CD4-positive, alpha-beta T cell treated with Interleukin-6 at 100 ng/mL for 8 hours (primary cell): ENCODE measurements around the gene RPP14.
A peak's percentile ranks its signal among the peaks of the same experiment; 100 is the strongest.
"Not testable (repeated sequence)": the region's sequence is repeated elsewhere in the genome, so short reads cannot be mapped to it uniquely, and the experiment has no call there.

Source experiments
- DNase-seq: peaks from one replicate; pipeline ENCODE4 v3.0.0-alpha.2; 2020; ENCODE audit warnings: mixed read lengths, low spot score

RPP14 gene

DNA sequence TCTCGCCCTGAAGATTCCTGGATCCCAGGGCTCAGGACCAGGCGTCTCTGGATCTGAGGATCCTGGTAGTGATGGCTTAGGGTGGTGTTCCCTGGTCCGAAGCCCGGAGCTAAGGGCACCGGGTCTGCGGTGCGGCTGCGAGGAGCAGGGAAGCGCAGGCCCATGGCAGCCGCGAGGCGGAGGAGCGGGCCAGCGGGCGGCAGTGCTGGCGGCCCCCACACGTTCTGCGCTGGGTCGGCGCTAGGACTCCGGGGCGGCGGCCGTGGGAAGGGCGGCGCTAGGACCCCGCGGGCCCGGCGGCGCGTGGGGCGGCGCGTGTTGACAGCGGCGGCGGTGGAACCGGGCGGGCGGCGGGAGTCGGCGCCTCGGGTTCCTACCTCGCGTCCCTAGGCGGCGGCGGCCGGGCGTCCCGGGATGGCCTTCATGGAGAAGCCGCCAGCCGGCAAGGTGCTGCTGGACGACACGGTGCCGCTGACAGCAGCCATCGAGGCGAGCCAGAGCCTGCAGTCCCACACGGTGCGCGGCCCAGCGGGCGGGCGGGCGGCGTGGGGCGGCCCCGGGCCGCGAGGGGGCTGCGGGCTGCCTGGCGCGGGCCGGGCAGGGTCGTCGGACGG is 26.6 kb downstream of the RPP14 start, which contains the start of gene PXK:
PXK (plus strand) TSS at position 318 of the 614 bp plus-strand sequence; CDS start at position 415, 97 bp downstream.
- DNase-seq = peak; percentile 66

DNA sequence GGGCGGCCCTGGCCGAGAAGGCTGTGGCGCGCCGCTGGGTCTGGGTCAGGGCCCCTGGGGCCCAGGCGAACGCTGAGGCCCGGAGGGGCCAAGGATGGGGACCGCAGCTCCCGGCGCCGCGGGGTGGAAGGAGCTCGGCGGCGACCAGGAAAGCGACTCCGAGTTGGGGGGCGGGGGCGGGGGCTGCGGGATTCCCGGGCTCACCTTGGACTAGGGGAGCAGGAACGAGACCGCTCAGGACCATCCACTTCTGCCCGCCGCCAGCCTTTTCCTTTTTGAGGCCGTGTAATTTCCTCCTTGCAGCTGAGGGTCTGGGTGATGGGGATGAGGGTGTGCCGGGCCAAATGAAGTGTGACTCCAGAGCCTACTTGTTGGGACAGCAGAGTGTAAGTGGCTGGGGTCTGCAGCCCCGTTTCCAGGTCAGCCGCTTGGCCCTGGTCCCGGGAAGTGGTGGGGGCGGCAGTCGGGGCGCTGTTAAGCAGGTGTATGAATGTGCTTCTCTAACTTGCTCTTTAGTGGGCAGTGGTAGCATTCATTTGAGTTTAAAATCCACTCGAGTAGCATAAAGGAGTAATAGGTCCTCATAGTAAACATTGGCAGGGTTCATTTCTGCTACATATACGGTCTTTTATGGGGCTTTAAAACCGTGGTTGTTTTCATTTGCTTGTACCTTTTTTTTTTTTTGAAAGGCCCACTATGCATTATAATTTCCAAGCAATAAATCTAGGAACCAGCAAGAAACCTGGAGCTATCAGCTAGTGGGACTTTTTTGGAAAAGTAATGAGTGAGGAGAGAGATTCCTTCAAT is 27.4 kb downstream of the RPP14 start:
- peak; percentile 11 for DNase-seq

DNA sequence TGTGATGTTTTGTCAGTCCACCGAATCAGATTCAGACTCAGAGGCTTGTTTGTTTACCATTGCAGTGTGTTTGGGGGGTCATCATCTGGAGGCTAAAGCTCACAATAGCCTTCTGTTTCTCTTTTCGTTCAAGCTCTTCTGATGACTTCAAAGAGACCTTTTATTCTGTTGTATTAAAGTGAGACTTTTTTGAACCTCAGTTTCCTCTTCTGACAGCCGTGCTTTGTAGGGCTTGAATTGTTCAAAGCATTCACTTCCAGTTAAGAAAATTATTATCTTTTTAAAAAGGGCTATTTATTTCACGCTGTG is 27.9 kb downstream of the RPP14 start:
- DNase-seq = no peak

DNA sequence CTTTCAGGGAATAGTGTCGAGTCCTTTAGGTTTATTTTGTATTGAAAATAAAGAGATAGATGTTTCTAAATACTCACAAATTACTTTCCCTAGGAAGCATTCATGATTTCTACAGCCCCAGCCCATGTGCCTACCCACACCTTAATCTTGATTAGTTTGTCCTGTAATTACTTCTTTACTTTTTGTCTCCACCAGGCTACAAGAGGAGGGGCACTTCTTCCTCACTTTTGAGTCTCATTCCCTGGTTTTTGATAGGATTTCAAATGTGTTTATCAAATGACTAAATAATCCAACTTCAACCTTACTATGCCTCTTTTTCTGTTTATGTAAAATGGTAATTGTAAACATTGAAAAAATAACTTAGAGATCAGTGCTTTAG is 28.4 kb downstream of the RPP14 start:
- no peak for DNase-seq

DNA sequence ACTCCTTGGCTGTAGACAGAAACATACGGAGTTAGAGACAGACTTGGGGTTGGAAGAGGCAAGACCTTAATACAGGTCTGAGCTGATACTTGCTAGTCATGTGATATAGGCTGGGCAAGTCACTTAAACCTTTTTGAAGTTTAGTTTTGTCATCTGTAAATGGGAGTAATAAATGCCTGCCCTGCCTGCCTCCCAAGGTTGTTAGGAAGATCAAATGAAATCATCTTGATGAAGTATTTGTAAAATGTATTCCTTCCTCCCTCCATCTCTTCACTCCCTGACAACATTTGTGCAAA is 29.6 kb downstream of the RPP14 start:
- DNase-seq = no peak

DNA sequence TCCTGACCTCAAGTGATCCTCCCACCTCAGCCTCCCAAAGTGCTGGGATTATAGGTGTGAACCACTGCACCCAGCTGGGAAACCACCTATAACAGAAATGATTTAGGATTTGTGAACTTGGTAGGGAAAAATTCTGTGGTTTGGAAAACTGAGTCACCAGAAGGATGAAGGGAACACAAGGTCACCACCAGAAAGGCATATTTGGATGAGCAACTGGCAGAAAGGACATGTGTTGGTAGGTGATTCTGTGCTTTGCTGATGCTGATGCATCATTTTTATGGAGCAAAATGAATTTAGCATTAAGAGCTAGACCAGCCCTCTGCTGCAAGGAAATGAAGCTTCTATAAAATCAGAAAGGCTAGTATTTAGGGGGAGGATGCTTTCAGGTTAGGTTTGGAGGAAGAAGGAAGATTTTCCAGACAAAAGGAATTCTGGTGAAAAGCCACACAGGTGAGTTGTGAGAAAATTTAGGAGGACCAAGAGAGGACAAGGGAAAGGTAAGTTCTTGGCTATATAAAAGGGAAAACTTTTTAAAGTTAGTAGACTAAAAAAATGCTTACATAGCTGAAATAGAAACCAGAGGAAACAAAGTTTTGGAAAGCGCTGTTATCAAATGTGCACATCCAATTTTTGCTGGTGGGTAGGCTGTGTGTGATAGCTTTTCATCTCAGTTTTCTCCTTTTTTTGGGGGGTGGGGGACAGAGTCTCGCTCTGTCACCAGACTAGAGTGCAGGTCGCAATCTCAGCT is 30.3 kb downstream of the RPP14 start:
- no peak for DNase-seq

DNA sequence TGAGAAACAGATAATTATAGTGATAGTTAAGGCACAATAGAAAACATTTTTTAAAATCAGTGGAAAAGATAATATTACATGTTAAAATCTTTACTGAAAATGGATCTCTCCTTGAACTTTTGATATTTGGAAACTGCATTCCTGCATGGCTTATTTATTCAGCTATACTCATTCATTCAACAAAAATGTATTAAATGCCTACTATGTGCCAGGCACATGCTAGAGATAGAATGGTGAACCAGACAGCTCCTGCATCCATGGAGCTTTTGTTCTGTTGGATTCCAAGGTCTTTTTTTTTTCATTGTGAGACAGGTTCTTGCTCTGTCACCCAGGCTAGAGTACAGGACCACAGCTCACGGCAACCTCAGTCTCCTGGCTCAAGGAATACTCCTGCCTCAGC is 31.1 kb downstream of the RPP14 start:
- no peak for DNase-seq

DNA sequence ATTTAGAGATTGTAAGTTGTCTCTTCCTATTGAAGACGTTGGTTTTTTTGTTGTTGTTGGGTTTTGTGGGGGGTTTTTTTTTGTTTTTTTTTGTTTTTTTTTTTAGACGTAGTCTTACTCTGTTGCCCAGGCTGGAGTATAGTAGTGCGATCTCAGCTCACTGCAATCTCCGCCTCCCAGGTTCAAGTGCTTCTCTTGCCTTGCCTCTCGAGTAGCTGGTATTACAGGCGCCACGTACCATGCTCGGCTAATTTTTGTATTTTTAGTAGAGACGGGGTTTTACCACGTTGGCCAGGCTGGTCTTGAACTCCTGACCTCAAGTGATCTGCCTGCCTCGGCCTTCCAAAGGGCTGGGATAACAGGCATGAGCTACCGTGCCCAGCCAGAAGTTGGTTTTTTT is 33.1 kb downstream of the RPP14 start:
- not testable (repeated sequence) for DNase-seq

DNA sequence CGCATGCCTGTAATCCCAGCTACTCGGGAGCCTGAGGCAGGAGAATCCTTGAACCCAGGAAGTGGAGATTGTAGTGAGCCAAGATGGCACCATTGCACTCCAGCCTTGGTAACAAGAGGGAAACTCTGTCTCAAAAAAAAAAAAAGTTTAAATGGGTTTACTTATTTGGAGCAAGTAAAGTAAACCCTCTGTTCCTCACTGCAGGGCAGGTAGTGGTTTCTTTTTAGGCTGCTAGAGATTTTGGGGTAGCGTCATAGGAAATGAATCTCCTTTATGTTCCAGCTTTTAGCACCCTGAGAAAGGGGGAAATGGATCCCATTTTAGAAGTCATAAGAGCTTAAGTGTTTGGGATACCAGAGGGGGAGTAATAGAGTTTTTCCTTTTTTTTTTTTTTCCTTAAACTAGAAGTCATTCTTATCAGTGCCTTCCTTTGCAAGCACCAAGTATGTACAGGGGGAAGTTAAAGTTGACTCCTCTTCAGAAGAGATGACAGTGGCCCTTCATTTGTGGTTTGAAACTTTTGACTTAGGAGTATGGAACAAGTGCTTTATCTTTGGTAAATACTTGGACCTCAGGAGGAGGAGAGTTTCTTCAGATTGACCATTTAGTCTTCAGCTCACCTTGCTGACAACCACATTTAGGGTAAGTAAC is 34.7 kb downstream of the RPP14 start:
- no peak for DNase-seq

DNA sequence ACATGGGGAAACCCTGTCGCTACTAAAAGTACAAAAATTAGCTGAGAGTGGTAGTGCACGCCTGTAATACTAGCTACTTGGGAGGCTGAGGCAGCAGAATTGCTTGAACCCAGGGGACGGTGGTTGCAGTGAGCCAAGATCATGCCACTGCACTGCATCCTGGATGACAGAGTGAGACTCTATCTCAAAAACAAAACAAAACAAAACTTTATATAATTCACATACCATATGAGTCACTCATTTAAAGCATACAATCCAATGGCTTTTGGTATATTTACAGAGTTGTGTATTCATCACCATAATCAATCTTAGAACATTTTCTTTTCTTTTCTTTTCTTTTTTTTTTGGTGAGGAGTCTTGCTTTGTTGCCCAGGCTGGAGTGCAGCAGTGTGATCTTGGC is 35.3 kb downstream of the RPP14 start:
- no peak for DNase-seq

DNA sequence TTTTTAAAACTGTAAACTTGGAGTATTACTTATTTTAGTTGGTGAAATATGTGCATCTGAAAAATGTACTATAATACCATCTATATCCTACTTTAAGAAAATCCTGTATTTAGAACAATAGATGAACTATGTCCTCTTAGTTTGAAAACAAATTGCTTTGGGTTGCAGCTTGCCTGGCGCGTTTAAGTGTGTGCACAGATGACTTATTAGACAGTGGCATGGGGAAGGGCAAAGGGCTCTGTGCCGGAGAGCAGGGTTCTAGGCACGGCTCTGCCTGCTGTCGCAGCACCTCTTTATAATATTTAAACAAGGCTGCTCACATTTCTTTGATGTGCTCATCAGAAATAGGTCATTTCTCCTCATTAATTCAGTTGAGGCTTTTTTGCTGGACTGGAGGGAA is 36.6 kb downstream of the RPP14 start:
- no peak for DNase-seq

DNA sequence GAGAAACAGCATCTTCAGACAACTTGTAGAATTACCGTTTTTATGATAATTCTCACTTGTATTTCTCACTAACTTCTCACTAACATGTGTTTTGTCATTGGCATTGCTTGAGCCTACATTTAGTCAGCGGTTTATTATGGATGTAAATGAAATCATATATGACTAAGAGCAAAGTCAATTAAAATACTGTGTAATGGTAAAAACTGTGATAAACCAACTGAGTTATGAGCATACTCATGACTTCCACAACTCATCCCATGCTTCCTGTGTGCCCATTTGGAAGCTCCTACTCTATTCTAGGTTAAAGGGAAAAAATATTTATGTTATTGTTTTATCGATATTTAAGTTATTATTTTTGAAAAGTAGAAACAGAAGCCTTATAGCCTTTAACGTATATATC is 39.4 kb downstream of the RPP14 start:
- no peak for DNase-seq

DNA sequence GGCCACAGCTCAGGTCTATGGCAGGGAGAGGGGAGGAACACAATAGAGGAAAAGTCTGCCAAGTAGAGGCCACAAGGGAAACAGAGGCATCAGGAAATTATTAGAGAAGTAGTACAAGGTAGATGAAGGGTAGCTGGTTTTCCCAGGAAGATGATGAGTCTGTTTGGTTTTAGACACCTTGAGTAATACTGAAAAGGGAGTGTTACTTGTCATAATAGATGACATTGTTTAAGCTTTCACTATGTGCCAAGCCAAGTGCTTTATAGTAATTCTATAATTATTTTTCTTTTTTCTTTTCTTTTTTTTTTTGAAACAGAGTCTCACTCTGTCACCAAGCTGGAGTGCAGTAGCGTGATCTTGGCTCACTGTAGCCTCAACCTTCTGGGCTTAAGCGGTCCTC is 40.3 kb downstream of the RPP14 start:
- no peak for DNase-seq

DNA sequence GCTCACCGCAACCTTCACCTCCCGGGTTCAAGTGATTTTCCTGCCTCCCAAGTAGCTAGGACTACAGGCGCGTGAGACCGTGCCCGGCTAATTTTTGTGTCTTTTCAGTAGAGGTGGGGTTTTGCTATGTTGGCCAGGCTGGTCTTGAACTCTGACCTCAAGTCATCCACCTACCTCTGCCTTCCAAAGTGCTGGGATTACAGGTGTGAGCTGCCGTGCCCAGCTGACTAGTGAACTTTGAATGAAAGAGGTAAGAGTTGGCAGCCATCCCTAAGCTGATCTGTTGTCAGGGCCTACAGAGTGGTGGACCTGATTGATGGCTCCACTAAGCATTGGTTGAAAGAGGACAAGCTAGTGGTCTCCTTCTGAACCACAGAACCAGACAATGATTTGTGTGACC is 41.9 kb downstream of the RPP14 start:
- DNase-seq = no peak

DNA sequence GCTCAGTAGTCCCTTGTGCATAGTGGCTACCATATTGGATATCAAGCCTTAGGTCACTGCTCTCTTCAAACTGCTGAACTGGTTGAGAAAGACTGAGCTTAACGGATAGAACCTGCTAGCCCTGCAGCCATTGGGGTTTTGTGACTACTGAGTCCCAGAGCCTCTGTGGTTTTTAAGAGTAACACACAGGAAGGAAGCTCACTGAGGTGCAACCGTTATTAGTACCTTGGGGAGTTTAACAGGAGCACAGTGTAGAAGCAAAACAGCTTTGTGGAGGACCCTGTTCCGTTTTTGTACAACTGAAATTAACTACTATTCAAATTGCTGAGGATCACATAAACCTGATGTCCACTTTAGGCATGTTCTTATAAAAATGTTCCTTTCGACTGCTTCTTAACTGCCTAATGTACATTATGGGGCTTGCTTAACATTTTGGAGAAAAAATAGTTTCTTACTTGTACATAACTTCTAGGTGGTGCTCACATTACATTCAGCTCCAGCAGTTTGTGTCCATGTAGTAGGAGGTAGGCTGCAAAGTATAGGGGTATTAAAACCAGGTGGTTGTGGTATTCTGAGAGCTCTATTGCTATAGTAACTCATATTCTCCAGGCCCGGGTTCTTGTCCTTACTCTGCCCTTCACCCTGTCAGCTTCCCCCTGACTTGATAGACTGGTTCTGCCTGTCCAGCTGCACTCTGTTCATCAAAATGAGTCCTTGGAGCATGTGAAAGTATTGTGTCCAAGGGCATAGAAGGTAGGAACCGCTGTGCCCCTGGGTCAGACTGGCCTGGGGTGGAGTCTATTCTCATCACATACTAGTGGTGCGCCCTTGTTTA is 44.0 kb downstream of the RPP14 start:
- DNase-seq = no peak

DNA sequence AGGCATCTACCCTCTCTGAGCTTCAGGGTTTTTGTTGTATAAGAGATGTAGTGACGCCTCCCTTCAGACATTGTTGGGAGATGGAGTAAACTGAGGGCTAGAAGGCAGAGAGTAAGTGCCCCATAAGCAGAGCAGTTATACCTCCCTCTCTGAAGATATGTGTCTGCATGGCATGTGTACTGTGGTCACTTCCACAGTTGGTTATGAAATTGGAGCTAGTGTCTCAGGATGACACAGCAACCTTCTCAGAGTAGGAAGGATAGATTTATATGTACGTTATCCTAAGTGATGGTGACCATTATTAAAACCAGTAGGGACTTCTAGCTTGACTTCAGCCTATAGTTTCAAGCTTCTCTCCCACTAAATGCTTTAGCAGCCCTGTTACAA is 44.6 kb downstream of the RPP14 start:
- no peak for DNase-seq

DNA sequence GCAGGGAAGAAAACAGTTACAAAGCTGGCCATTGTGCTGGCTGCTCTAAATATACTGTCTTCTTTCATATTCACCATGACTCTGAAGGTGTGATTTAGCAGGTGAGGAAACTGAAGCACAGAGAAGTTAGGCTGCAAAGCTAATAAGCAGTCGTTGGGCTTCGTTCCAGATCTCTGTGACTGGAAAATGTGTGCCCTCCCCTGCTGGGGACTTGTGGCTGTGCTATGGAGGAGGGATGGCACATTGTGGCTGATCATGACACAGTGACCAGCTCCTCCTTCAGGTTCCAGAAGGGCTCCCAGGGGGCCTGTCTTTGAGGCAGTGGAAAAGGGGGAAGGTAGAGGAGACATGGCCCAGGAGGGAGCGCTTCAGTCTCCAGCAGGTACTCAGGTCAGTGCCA is 45.9 kb downstream of the RPP14 start:
- no peak for DNase-seq

DNA sequence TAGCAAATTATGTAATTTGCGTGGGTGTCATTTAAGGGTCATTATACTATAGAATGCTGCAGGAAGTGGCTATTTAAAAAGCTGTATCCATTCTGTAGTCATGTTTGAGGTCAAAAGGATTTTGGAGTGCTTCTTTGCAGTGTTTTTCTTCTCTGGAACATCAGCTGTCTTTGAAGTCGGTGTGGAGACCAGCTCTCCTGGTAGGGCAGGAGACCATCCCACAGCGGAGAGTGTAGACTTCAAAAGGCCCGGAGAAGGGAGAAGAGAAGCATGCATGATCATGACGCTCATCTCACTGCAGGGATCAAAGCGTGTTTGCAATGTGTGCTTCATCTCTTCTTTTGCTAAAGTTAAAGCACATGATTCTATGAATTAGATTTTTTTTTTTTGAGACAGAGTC is 46.6 kb downstream of the RPP14 start:
- no peak for DNase-seq

DNA sequence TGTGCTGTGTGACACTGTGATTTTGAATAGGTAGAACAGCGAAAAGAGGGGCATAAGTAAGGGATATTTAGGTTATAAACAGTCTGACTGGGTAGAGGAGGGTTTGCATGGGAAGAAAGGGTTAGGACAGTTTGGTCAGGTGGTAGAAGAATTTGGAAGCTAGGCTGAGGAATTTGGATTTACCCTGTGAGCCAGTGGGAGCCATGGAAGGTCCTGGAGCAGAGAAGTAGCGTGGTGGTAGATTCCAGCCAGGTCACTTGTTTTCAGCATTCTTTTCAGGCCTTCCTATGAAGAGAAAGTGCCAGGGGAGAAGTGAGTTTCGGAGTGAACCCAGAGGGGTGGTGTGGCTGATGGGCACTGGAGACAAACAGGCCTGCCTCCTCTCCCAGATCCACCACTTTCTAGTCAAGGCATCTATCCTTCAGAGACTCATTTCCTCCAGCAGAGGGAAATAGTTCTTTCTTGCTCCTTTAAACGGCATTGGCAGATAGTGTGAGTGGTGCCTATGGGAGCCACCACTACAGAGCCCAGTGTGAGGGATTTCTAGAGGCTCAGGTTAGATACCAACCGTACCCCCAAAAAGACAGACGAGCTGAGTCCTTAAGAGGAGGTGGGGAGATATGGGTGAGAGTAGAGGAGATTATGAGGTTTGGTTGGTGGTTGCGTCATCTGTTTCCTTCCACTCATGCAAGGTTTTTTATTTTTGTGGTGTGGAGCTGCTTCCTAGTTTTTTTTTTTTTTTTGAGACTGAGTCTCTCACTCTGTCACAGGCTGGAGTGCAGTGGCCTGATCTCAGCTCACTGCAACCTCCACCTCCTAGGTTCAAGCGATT is 47.9 kb downstream of the RPP14 start:
- DNase-seq = peak; percentile 7

DNA sequence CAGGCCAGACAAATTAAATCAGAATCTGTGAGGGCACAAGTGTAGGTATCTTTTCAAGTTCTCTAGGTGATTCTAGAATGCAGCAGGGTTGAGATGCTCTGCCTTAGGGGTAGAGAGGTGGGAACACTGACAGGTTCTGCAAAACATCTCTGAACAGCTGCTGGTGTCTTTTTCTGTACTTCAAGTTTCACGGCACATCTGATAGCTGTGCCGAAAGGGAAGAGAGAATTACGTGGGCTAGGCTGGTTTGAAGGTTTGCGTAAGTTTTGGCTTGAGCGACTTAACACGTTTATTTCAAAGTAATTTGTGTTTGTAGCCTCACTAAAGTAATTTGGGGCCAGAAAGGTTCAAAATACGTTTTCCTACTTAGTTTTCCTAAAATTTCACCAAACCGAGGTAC is 49.1 kb downstream of the RPP14 start:
- no peak for DNase-seq

DNA sequence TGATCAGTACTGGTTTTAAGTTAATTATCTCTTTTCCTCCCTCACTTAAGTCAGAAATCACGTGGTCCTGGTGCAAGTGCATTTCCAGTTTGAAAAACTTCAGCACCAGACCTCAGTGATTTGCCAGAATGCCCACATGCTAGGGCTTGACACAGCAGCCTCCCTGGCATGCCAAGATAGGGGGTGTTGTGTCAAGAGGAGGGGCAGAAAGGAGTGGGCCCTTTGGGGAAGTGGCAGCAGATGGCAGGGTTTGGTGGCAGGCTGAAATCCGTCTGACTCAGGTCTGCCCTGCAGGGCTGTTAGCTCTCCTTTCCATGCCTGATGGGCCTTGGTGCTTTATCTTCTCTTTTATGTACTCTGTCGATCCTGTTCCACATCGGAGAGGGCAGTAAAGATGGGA is 50.0 kb downstream of the RPP14 start:
- no peak for DNase-seq
